IMR-90 (cell line): ENCODE results near the gene PEAK3. TPM values are rescaled to one million over a fixed set of nuclear protein-coding genes. Genes with fewer than 3 reads are reported as not detected.
A peak's percentile ranks its signal among the peaks of the same experiment; 100 is the strongest.

Experiments used
- ATAC-seq: fragments of 200-7000 bp; cut with Tn5 transposase; 2 replicates; pipeline ENCODE4 v1.9.1; 2020; ENCODE audit warnings: low read depth, mild to moderate bottlenecking, moderate library complexity
- BruUV-seq: library from RNA; stranded (reverse); fragments of 400-500 nt; replicated peaks from 2 replicates; lab custom pipeline; 2021; lab: Mats Ljungman, UMichigan
- CTCF ChIA-PET: fragments of 300-600 bp; formaldehyde crosslinking; extraction: SDS; loops from one replicate; lab custom pipeline; 2021; ENCODE audit warnings: antibody characterized with exemption; lab: Yijun Ruan, JAX
- POLR2A ChIA-PET: fragments of 300-600 bp; sonication (Branson Sonifier 250); formaldehyde crosslinking; loops from one replicate; lab custom pipeline; 2022; ENCODE audit warnings: antibody characterized with exemption; ENCODE audit not compliant: unreplicated experiment; lab: Charles Lee
- DNase-seq: peaks from one replicate; pipeline ENCODE4 v3.0.0; 2013
- H2AFZ ChIP-seq: replicated peaks from 2 replicates; pipeline ENCODE3; 2013; ENCODE audit warnings: low read length, mild to moderate bottlenecking; ENCODE audit not compliant: poor library complexity
- H2AK5ac ChIP-seq: 2 replicates; pipeline ENCODE4 v1.6.1; 2013; ENCODE audit warnings: low read depth, low read length, inconsistent platforms
- H2AK9ac ChIP-seq: replicated peaks from 2 replicates; pipeline ENCODE3; 2013; ENCODE audit warnings: mild to moderate bottlenecking, low read depth, low read length, moderate library complexity; ENCODE audit not compliant: poor library complexity
- H2BK120ac ChIP-seq: 2 replicates; pipeline ENCODE4 v1.6.1; 2013; ENCODE audit warnings: low read depth, low read length, inconsistent platforms
- H2BK15ac ChIP-seq: 3 replicates; pipeline ENCODE4 v1.6.1; 2013; ENCODE audit warnings: low read depth, low read length, inconsistent platforms
- H2BK20ac ChIP-seq: 2 replicates; pipeline ENCODE4 v1.6.1; 2013; ENCODE audit warnings: low read depth, mild to moderate bottlenecking, inconsistent platforms, low read length, moderate library complexity
- H2BK5ac ChIP-seq: 2 replicates; pipeline ENCODE4 v1.6.1; 2013; ENCODE audit warnings: mild to moderate bottlenecking, low read depth, low read length, inconsistent platforms; ENCODE audit not compliant: poor library complexity, severe bottlenecking
- H3K14ac ChIP-seq: replicated peaks from 2 replicates; pipeline ENCODE4 v1.6.1; 2013; ENCODE audit warnings: low read depth, low read length, inconsistent platforms
- H3K18ac ChIP-seq: 2 replicates; pipeline ENCODE4 v1.6.1; 2013; ENCODE audit warnings: low read depth, low read length, control low read depth
- H3K23ac ChIP-seq: 2 replicates; pipeline ENCODE4 v1.6.1; 2013; ENCODE audit warnings: low read depth, low read length, inconsistent platforms
- H3K27ac ChIP-seq: 2 replicates; pipeline ENCODE4 v1.5.1; 2013; ENCODE audit warnings: mild to moderate bottlenecking, control low read depth, low read length; ENCODE audit not compliant: insufficient read depth
- H3K27me3 ChIP-seq: 2 replicates; pipeline ENCODE4 v1.6.1; 2013; ENCODE audit warnings: low read length; ENCODE audit not compliant: control insufficient read depth, insufficient read depth
- H3K36me3 ChIP-seq: 2 replicates; pipeline ENCODE4 v1.6.1; 2013; ENCODE audit warnings: low read length, mixed read lengths; ENCODE audit not compliant: control insufficient read depth, insufficient read depth
- H3K4ac ChIP-seq: 2 replicates; pipeline ENCODE4 v1.6.1; 2013; ENCODE audit warnings: low read depth, low read length, inconsistent platforms
- H3K4me1 ChIP-seq: 2 replicates; pipeline ENCODE4 v1.6.1; 2013; ENCODE audit warnings: low read length, mixed read lengths; ENCODE audit not compliant: control insufficient read depth, insufficient read depth
- H3K4me2 ChIP-seq: 2 replicates; pipeline ENCODE4 v1.6.1; 2013; ENCODE audit warnings: low read depth, mild to moderate bottlenecking, control low read depth, low read length, moderate library complexity
- H3K4me3 ChIP-seq: 2 replicates; pipeline ENCODE4 v1.5.1; 2013; ENCODE audit warnings: low read depth, mild to moderate bottlenecking, control low read depth, low read length, moderate library complexity; ENCODE audit not compliant: insufficient read depth
- H3K56ac ChIP-seq: 2 replicates; pipeline ENCODE4 v1.6.1; 2013; ENCODE audit warnings: low read length, inconsistent platforms; ENCODE audit not compliant: insufficient read depth; ENCODE audit errors: extremely low read depth
- H3K79me1 ChIP-seq, 2 experiments: 2 replicates each; pipeline ENCODE4 v1.6.1; 2013; ENCODE audit warnings: low read length in 2 of 2, inconsistent platforms in 1 of 2, low read depth in 1 of 2
- H3K9ac ChIP-seq: 2 replicates; pipeline ENCODE4 v1.6.1; 2013; ENCODE audit warnings: low read depth, low read length, control low read depth
- H3K9me1 ChIP-seq: 2 replicates; pipeline ENCODE4 v1.6.1; 2013; ENCODE audit warnings: low read length, inconsistent platforms; ENCODE audit not compliant: insufficient read depth
- H3K9me3 ChIP-seq: 2 replicates; pipeline ENCODE4 v1.6.1; 2013; ENCODE audit warnings: low read length; ENCODE audit not compliant: control insufficient read depth, insufficient read depth
- H4K20me1 ChIP-seq: 2 replicates; pipeline ENCODE4 v1.6.1; 2013; ENCODE audit warnings: low read length, inconsistent platforms; ENCODE audit not compliant: insufficient read depth
- H4K5ac ChIP-seq: 2 replicates; pipeline ENCODE4 v1.6.1; 2013; ENCODE audit warnings: mild to moderate bottlenecking, low read depth, low read length, control low read depth
- H4K8ac ChIP-seq, 2 experiments: 2 replicates each; pipeline ENCODE4 v1.6.1; 2013; ENCODE audit warnings: low read depth in 2 of 2, low read length in 2 of 2, control low read depth in 1 of 2, inconsistent platforms in 1 of 2
- H4K91ac ChIP-seq: 2 replicates; pipeline ENCODE4 v1.6.1; 2013; ENCODE audit warnings: low read depth, low read length, inconsistent platforms; ENCODE audit not compliant: insufficient read depth
- SMC3 ChIP-seq: fragments of 150-350 bp; IDR thresholded peaks from 2 replicates; pipeline ENCODE4 v1.6.1; 2016; ENCODE audit warnings: low read depth, mild to moderate bottlenecking, antibody characterized with exemption, low read length, moderate library complexity
- WGBS, 2 experiments: methylation state at CpG; one replicate each; pipeline versions ENCODE4 v1.1.5 to v1.1.7; 2013; ENCODE audit warnings: missing lambda C conversion rate in 2 of 2; ENCODE audit not compliant: insufficient read length in 1 of 2; ENCODE audit errors: extremely low coverage in 2 of 2; 5-methylcytosine and 5-hydroxymethylcytosine counted together
- dilution Hi-C: fragments of 300-500 bp; cut with HindIII; formaldehyde crosslinking; loops from one replicate; pipeline ENCODE4 v1.14.3; 2018; ENCODE audit warnings: low sequenced_read_pairs; ENCODE audit not compliant: unreplicated experiment
- in situ Hi-C: fragments of 300-500 bp; cut with MboI; formaldehyde crosslinking; loops from 3 replicates; pipeline ENCODE4 v1.14.3; 2019; ENCODE audit warnings: low sequenced_read_pairs, inconsistent platforms, mixed read lengths
- intact Hi-C: fragments of 100-400 bp; cut with micrococcal nuclease; formaldehyde crosslinking; loops from 2 replicates; pipeline ENCODE4 v1.10.0; 2022
- polyA plus RNA-seq, 3 experiments: library from polyadenylated mRNA; depleted of rRNA; stranded (reverse); fragments of >200 nt; gene quantifications; 2 replicates each; pipeline ENCODE4 v1.2.3, GENCODE V29; 2012; ENCODE audit warnings: low replicate concordance in 1 of 3
- total RNA-seq: library from RNA; depleted of rRNA; stranded (reverse); fragments of >200 nt; gene quantifications from 2 replicates; pipeline ENCODE4 v1.2.3, GENCODE V29; 2012
- TF ChIP-seq, protein P1 (sequence below): conservative IDR thresholded peaks from 2 replicates; pipeline ENCODE4 v1.5.1; 2012; ENCODE audit warnings: mild to moderate bottlenecking, low read depth, low read length, improper control_type of control experiment

PEAK3 gene
- total and polyA plus RNA-seq, 2 of the 4 experiments (the other 2 are of a cell fraction) = under 0.01 to 0.09 TPM

DNA sequence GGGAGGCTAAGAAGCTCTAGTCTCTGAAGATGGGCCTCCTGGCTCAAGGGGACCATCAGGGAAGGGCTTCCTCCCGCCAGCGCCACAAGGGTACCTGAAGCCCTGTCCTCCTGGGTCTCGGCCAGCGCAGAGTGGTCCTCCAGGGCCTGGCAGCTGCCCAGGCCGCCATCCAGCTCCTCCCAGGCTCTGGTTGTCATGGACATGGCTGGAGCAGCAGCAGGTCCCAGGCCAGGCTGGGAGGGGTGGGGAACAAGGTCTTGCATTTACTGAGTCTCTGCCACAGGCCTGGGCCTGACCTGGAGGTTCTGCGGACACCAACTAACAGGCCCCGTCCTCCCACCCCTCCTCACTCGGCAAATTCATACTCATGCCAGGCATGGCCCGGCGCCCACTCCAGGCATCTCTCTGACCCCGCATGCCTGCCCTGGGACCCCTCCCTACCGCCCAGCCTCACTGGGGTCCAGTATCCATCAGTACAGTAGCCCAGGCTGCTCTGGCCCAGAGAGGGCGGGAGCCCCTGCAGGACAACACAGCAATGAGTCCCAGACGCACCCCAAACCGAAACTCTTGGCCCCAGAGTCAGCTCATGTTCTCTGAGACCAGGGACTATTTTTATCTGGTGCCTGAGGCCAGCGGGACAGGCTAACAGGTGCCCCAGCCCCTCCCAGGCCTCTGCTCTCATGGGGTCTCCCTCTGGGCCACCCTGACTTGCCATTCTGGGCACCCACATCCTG, 26.7 kb downstream of the PEAK3 start:
- Histone ChIP-seq H3K27ac (no peak overlapping the region), H3K4me2 (no peak overlapping the region), H3K4me1 (peaks cover 4% of the 10 kb centered on the region; the same call in 1 of the 2 replicates), H2BK120ac (no peak overlapping the region), H2AK9ac (no peak overlapping the region), H4K91ac (no peak overlapping the region), H3K9me1 (no peaks in the 10 kb centered on the region), H3K9ac (no peak overlapping the region), H2AFZ (peak overlapping the region; percentile 43), H4K20me1 (peaks cover 8% of the 10 kb centered on the region; the same call in 1 of the 2 replicates), H3K18ac (no peak overlapping the region), H3K79me1 (no peaks in the 10 kb centered on the region), H2BK20ac (no peak overlapping the region), H3K4me3 (no peak overlapping the region), H2BK5ac (no peak overlapping the region), H3K56ac (no peak overlapping the region), H4K8ac (no peak overlapping the region), H3K36me3 (no peaks in the 10 kb centered on the region), H3K4ac (no peak overlapping the region), H4K5ac (no peak overlapping the region), H3K27me3 (peaks cover 33% of the 10 kb centered on the region), H3K14ac (no peak overlapping the region), H2BK15ac (no peak overlapping the region), H2AK5ac (no peak overlapping the region), H3K9me3 (no peaks in the 10 kb centered on the region), H3K23ac (no peak overlapping the region)
- intact Hi-C loops (no loop called here), dilution Hi-C loops (no loop called here), in situ Hi-C loops (no loop called here)
- no peak for TF ChIP-seq SMC3
- TF ChIP-seq, protein P1, sequence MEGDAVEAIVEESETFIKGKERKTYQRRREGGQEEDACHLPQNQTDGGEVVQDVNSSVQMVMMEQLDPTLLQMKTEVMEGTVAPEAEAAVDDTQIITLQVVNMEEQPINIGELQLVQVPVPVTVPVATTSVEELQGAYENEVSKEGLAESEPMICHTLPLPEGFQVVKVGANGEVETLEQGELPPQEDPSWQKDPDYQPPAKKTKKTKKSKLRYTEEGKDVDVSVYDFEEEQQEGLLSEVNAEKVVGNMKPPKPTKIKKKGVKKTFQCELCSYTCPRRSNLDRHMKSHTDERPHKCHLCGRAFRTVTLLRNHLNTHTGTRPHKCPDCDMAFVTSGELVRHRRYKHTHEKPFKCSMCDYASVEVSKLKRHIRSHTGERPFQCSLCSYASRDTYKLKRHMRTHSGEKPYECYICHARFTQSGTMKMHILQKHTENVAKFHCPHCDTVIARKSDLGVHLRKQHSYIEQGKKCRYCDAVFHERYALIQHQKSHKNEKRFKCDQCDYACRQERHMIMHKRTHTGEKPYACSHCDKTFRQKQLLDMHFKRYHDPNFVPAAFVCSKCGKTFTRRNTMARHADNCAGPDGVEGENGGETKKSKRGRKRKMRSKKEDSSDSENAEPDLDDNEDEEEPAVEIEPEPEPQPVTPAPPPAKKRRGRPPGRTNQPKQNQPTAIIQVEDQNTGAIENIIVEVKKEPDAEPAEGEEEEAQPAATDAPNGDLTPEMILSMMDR = no peak
- DNase-seq (no peak), ATAC-seq (no peak)
- ChIA-PET CTCF (no interaction called here), POLR2A (no interaction called here)
- BruUV-seq = no TSS peak
- 87% methylated on average over 6 of the region's 16 CpGs; no CpG with 5 or more reads in 1 of the 2 experiments for WGBS, 2 experiments
